Natural killer cell treated with Interleukin-12 subunit alpha and Interleukin-12 subunit beta and Interleukin-15 and Interleukin-18, amount 100 ng/mL, for 72 hours (primary cell): ENCODE results near the gene CAPN1. TPM values are rescaled to one million over a fixed set of nuclear protein-coding genes. Genes with fewer than 3 reads are reported as not detected.
"Not testable (repeated sequence)": the region's sequence is repeated elsewhere in the genome, so short reads cannot be mapped to it uniquely, and the experiment has no call there.

ENCODE experiments used
- ATAC-seq, 2 donors: fragments of 150-1000 bp; cut with Tn5 transposase in 1 of 2; sonication (Bioruptor Pico), chemical (Tn5 transposase) in 1 of 2; 2 replicates each; pipeline ENCODE4 v1.10.0; 2021
- DNase-seq: peaks from one replicate; pipeline ENCODE4 v3.0.0; 2022; ENCODE audit warnings: low spot score
- H3K27ac Mint-ChIP-seq, 2 donors: 1 replicate in 1 of 2; 2 replicates in 1 of 2; pipeline ENCODE4 v1.8.0; 2022; ENCODE audit warnings: mixed read lengths in 2 of 2, mild to moderate bottlenecking in 1 of 2, moderate library complexity in 1 of 2
- H3K27me3 Mint-ChIP-seq, 2 donors: 1 replicate in 1 of 2; 2 replicates in 1 of 2; pipeline ENCODE4 v1.8.0; 2022; ENCODE audit warnings: mixed read lengths in 2 of 2
- H3K36me3 Mint-ChIP-seq: one replicate; pipeline ENCODE4 v1.8.0; 2022; ENCODE audit warnings: mixed read lengths
- H3K4me1 Mint-ChIP-seq, 2 donors: 1 replicate in 1 of 2; 2 replicates in 1 of 2; pipeline ENCODE4 v1.8.0; 2022; ENCODE audit warnings: low read depth in 2 of 2, mixed read lengths in 2 of 2, mild to moderate bottlenecking in 1 of 2
- H3K4me3 Mint-ChIP-seq: one replicate; pipeline ENCODE4 v1.8.0; 2022; ENCODE audit warnings: mixed read lengths
- H3K9me3 Mint-ChIP-seq: 2 replicates; pipeline ENCODE4 v1.8.0; 2022; ENCODE audit warnings: mixed read lengths
- total RNA-seq, 2 donors: library from RNA; stranded (reverse); gene quantifications; one replicate each; pipeline ENCODE4 v1.2.3, GENCODE V29; 2022

The CAPN1 gene
- total RNA-seq, 2 donors from 2014 or later, result 141 to 146 TPM

DNA sequence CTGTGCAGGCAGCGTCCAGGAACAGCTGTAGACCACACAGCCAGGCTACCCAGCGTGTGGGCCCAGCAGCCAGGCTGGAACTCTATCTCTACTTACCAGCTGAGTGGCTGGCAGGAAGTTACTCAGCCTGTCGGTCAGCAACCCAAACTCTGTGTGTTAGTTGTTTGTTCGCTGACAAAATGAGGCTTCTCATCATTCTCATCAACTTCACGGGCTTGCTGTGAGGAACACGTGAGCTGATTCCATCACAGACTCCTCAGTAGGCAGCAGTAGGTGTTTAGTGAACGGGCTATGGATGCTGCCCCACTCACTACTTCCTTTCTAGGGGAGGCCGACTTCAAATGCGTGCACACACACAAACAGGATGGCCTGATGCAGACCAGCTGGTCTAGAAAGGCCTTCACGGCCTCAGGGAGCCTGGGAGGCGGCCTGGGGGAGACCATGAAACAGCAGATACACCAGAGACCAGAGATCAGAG is 12.5 kb upstream of the CAPN1 start:
- Mint-ChIP-seq H3K4me3 (peak overlapping the region; percentile 72), H3K9me3 (no peaks in the 10 kb centered on the region), H3K27me3 (no peaks in the 10 kb centered on the region), H3K36me3 (no peaks in the 10 kb centered on the region), H3K27ac (peak overlapping the region; percentile 99), H3K4me1 (peaks cover 10 to 12% of the 10 kb centered on the region in 2 donors)
- DNase-seq (no peak), ATAC-seq (peak; percentile 85 to 90)

DNA sequence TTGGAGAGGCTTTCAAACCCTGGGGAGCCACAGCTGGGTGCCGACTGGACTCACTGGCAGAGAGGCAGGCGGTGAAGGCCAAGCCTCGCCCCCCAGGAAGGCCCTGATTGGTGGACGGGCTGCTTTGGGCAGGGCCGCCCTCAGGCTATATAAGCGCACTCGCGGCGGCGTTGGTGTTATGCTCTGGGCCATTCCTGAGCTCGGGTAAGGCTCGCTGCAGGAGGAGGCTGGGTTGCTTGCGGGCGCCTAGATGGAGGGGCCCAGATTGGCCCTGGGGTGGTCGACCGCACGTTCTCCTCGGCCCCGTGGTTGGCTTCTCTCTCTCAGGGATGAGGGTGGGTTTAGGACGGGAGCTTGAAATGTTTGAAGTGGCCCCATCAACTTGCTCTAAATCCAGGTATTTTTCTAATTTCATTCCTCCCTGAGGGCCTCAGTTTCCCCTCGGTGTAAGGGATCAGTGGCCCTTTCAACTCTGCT is 11.6 kb upstream of the CAPN1 start, which contains the start of gene SPDYC:
SPDYC (plus strand) TSS at position 176 of the 477 bp plus-strand sequence. CDS start 1,125 bp downstream, outside the sequence.
- Mint-ChIP-seq H3K27me3 (no peaks in the 10 kb centered on the region), H3K27ac (peak within 1 kb of the TSS; percentile 99), H3K4me3 (peak within 1 kb of the TSS; percentile 72), H3K36me3 (no peaks in the 10 kb centered on the region), H3K9me3 (no peaks in the 10 kb centered on the region), H3K4me1 (peaks cover 10 to 12% of the 10 kb centered on the region in 2 donors)
- DNase-seq (no peak), ATAC-seq (no peak)

DNA sequence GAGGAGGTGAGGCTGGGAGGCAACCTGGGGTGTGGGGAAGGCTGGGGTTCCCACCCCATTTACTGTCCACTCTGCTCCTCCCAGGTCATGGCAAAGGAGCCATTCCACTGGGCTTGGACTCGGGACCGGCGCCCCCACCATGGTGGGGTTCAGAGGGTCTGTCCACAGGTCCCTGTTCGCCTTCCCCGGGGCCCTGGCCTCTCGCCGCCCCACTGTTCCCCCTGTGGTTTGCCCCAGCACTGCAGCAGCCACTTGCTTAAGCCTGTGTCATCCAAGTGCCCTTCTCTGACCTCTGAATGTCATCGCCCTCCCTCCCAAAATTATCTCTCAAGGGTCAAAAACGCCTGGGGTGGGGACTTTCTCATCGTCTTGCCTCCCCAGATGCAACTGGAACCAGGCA is 9.1 kb upstream of the CAPN1 start:
- DNase-seq (no peak), ATAC-seq (no peak)
- H3K4me3 Mint-ChIP-seq, result no peak overlapping the region
- no peak overlapping the region for H3K27ac Mint-ChIP-seq
- no peaks in the 10 kb centered on the region for H3K9me3 Mint-ChIP-seq
- no peaks in the 10 kb centered on the region for H3K36me3 Mint-ChIP-seq
- H3K4me1 Mint-ChIP-seq, result peaks cover 10 to 12% of the 10 kb centered on the region in 2 donors
- no peaks in the 10 kb centered on the region for H3K27me3 Mint-ChIP-seq

DNA sequence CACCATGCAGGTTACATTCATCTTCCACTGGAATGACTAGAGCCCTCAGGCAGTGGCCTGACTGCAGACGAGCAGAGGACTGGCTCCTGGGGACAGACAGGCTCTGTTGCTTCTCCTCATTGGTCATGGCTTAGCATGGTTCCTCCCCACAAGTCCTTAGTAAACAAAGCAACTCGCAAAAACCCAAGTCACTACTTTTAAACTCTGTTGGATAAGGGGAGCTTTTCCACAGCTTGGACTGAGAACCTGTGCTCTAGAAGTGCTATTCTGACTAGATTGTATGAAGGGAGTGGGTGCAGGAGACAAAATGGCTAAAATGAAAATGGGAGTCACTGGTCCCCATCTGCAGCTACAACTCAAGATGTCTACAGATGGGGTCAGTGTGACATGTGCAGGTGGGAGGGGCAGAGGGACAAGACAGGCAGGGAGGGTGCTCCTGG is 7.1 kb upstream of the CAPN1 start:
- H3K4me3 Mint-ChIP-seq, H3K27me3 Mint-ChIP-seq, H3K9me3 Mint-ChIP-seq, H3K27ac Mint-ChIP-seq, H3K4me1 Mint-ChIP-seq, H3K36me3 Mint-ChIP-seq, DNase-seq, ATAC-seq: not testable (repeated sequence)

DNA sequence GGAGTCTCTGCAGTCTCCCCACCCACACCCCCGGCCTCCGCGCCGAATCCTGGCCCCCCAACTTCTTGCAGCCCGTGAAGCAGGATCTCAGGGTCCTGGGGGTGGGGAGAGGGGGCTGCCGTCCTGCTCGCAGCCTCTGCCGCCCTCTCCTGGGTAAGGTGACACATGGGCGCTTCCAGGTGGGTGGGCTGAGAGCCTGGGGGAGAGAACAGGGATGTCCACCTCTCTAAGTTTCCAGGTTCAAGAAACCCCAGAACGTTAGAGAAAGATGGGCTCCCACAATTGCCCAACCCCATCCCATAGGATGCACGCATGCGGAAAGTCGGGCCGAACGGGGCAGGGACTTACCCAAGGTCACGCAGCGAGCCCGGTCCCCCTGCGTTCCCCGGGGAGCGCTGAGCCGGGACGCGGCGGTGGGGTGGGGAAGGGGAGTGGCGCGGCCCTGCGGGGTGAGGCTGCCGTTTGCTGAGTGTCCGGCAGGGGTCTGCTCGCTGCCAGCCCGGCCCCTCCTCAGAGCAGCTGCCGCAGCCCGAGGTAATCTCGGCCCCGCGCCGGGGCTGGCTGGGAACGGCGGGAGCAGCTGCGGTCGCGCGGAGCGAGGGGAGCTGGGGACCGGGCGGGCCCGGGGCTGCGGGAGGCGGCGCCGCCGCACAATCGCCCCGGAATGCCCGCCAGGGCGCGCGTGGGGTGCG is 705 bp upstream of the CAPN1 start:
- H3K9me3 Mint-ChIP-seq, result no peaks in the 10 kb centered on the region
- no peaks in the 10 kb centered on the region for H3K27me3 Mint-ChIP-seq
- DNase-seq (peak; percentile 72), ATAC-seq (peak; percentile 84 to 85)
- peak overlapping the region; percentile 55 to 82 for H3K27ac Mint-ChIP-seq
- peaks cover 5 to 15% of the 10 kb centered on the region in 2 donors for H3K4me1 Mint-ChIP-seq
- peak overlapping the region; percentile 93 for H3K4me3 Mint-ChIP-seq
- no peaks in the 10 kb centered on the region for H3K36me3 Mint-ChIP-seq

DNA sequence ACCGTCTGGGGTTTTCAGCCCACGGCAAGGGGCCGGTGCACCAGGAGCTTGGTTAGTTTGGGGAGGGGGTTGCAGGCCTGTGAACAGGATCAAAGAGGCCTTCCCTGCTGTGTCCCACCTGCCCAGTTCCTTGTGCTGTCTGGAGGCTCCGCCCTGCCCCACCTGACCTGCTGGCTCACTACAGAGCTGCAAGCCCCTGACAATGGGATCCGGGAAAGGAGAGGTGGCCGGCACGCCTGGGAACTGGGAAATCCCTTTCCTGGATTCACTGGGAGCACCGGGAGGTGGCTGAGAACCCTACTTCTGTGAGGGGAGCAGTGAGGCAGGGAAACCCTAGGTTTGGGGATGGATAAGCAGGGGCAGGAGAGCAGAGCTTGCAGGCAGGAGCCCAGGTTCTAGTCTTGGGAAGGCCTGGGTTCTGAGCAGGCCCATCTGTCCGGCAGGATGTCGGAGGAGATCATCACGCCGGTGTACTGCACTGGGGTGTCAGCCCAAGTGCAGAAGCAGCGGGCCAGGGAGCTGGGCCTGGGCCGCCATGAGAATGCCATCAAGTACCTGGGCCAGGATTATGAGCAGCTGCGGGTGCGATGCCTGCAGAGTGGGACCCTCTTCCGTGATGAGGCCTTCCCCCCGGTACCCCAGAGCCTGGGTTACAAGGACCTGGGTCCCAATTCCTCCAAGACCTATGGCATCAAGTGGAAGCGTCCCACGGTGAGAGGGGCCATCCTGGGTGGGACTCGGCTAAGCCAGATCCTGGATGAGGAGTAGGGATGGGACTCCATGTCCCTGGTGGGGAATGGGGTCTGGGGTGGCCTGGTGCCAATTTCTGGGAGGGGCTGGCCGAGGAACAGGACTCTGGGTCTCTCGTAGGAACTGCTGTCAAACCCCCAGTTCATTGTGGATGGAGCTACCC is 786 bp downstream of the CAPN1 start:
- H3K27ac Mint-ChIP-seq, result peak overlapping the region; percentile 55 to 82
- ATAC-seq (no peak), DNase-seq (no peak)
- no peaks in the 10 kb centered on the region for H3K9me3 Mint-ChIP-seq
- peaks cover 5 to 22% of the 10 kb centered on the region in 2 donors for H3K4me1 Mint-ChIP-seq
- peak overlapping the region; percentile 93 for H3K4me3 Mint-ChIP-seq
- no peaks in the 10 kb centered on the region for H3K36me3 Mint-ChIP-seq
- H3K27me3 Mint-ChIP-seq, result no peaks in the 10 kb centered on the region

DNA sequence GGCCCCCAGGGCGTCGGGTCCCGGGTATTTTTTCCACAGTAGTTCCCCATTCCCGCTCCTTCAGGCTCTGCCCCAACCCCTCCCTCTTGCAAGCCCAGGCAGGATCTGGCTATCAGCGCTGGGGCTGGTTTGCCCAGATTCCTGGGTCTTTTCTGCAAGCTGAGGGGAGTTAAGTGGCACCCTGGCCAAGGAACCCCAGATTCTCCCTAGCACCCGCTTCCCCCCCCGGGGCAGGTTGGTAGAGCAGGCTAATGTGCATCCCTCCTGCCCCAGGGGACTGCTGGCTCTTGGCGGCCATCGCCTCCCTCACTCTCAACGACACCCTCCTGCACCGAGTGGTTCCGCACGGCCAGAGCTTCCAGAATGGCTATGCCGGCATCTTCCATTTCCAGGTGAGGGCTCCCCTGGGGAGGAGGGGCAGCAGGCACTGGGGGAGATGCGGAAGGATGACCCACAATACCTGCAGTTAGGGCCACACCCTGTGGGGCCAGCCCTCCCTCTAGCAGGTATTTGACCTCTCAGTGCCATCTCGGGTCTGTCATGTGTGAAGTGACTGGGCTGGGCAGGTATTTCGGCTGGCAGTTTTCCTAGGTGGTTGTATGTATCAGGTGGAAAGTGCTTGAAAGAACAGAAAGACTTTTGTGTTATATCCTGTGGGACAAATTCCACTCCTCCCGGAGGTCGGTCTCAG is 1.6 kb downstream of the CAPN1 start:
- H3K4me1 Mint-ChIP-seq, result peaks cover 5 to 22% of the 10 kb centered on the region in 2 donors
- H3K9me3 Mint-ChIP-seq, result no peaks in the 10 kb centered on the region
- no peak overlapping the region for H3K4me3 Mint-ChIP-seq
- no peaks in the 10 kb centered on the region for H3K36me3 Mint-ChIP-seq
- no peaks in the 10 kb centered on the region for H3K27me3 Mint-ChIP-seq
- no peak for ATAC-seq
- no peak overlapping the region for H3K27ac Mint-ChIP-seq
- no peak for DNase-seq

DNA sequence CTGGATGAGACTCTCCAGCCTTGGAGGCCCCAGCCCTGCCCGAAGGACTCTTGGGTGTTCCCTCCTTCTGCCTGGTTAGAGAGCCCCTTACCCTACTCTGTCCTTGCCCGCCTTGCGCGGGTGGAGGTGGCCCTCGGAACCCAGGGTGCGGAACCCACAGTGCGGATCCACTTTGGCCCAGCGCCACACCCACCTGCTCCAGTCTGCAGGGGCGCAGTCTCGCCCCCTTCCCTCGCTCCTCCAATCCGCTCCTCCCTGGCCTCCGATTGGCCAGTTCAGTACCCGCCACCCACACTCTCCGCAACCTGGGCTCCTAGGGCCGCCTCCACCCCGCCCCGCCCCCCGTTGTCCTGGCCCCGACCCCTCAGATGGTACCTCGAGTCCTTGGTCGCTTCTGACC is 2.4 kb downstream of the CAPN1 start:
- Mint-ChIP-seq H3K4me1 (peaks cover 5 to 22% of the 10 kb centered on the region in 2 donors), H3K9me3 (no peaks in the 10 kb centered on the region), H3K4me3 (no peak overlapping the region), H3K36me3 (no peaks in the 10 kb centered on the region), H3K27me3 (no peaks in the 10 kb centered on the region), H3K27ac (no peak overlapping the region)
- DNase-seq (no peak), ATAC-seq (no peak)

DNA sequence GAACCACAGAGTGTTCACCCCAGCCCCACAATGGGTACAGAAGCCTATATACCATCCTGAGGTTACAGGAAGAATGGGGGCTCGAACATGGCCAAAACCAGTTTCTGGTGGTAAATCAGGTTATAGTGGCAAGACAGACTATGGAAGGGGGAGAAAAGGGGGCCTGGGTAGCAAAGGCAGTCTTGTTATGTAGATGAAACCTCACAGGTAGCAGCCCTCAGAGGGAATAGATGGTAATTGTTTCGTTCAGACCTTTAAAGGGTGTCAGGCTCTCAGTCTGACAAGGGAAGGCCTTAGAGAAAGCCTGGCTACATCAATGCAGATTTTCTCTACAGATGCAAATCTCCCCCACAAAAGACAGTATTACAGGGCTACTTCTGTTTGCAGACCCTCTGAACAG is 3.4 kb downstream of the CAPN1 start:
- H3K36me3 Mint-ChIP-seq, result peaks cover 10% of the 10 kb centered on the region
- H3K4me1 Mint-ChIP-seq, result peaks cover 5 to 30% of the 10 kb centered on the region in 2 donors
- no peak overlapping the region for H3K27ac Mint-ChIP-seq
- ATAC-seq, result no peak
- H3K9me3 Mint-ChIP-seq, result no peaks in the 10 kb centered on the region
- H3K4me3 Mint-ChIP-seq, result no peak overlapping the region
- H3K27me3 Mint-ChIP-seq, result no peaks in the 10 kb centered on the region
- DNase-seq, result no peak

DNA sequence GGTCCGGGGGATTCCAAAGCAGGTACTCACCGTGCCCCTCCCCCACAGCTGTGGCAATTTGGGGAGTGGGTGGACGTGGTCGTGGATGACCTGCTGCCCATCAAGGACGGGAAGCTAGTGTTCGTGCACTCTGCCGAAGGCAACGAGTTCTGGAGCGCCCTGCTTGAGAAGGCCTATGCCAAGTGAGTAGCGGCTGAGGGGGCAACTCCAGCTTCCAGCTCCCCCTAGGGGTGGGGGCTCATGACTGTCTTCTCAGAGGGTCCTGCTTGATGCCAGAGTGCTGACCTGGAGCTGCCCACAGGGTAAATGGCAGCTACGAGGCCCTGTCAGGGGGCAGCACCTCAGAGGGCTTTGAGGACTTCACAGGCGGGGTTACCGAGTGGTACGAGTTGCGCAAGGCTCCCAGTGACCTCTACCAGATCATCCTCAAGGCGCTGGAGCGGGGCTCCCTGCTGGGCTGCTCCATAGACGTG is 4.2 kb downstream of the CAPN1 start:
- Mint-ChIP-seq H3K9me3 (no peaks in the 10 kb centered on the region), H3K27ac (no peak overlapping the region), H3K4me3 (no peak overlapping the region), H3K27me3 (no peaks in the 10 kb centered on the region), H3K36me3 (peaks cover 14% of the 10 kb centered on the region), H3K4me1 (peaks cover 5 to 33% of the 10 kb centered on the region in 2 donors)
- no peak for DNase-seq
- no peak for ATAC-seq

DNA sequence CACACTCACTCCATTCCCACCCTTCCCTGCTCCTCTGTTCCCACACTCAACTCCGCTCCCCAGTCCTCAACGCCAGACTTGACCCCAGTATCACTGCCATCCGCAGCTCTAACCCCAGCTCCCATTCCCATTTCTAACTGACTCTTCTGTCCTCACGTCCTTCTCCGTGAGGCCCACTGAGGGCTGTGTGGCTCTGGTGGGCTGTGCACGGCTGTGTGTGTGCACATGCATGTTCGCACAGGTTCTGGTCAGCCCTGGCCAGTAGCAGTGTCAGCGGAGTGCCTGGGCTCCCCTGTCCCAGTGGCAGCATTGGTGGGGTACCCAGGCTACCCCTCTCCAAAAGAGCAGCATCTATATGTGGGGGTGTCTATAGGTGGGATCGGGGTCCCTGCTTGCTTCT is 5.0 kb downstream of the CAPN1 start:
- DNase-seq (no peak), ATAC-seq (no peak)
- H3K4me1 Mint-ChIP-seq, result peaks cover 5 to 33% of the 10 kb centered on the region in 2 donors
- no peaks in the 10 kb centered on the region for H3K9me3 Mint-ChIP-seq
- peaks cover 14% of the 10 kb centered on the region for H3K36me3 Mint-ChIP-seq
- H3K4me3 Mint-ChIP-seq, result no peak overlapping the region
- no peaks in the 10 kb centered on the region for H3K27me3 Mint-ChIP-seq
- no peak overlapping the region for H3K27ac Mint-ChIP-seq

DNA sequence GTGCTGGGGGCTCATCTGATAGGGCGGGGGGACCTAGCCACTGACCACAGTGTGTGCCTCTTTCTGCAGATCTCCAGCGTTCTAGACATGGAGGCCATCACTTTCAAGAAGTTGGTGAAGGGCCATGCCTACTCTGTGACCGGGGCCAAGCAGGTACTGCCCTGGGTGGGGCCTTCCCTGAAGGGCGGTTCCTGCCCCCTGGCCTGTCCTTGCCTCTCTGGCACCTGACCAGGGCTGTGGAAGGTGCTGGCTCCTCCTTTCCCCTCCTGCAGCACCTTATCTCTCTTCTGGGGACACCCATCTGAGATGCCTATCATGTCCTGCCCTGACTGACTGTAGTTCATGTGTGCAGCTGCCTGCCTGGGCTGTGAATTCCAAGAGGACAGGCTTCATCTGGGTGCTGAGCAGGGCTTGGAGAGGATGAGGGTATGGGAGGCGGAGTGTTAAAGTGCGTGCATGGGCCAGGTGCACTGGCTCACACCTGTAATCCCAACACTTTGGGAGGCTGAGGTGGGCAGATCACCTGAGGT is 5.5 kb downstream of the CAPN1 start:
- DNase-seq (no peak), ATAC-seq (peak in 1 of 2 donors; percentile 2)
- Mint-ChIP-seq H3K9me3 (no peaks in the 10 kb centered on the region), H3K36me3 (peaks cover 14% of the 10 kb centered on the region), H3K27me3 (no peaks in the 10 kb centered on the region), H3K4me1 (peaks cover 4 to 33% of the 10 kb centered on the region in 2 donors), H3K27ac (no peak overlapping the region), H3K4me3 (no peak overlapping the region)

DNA sequence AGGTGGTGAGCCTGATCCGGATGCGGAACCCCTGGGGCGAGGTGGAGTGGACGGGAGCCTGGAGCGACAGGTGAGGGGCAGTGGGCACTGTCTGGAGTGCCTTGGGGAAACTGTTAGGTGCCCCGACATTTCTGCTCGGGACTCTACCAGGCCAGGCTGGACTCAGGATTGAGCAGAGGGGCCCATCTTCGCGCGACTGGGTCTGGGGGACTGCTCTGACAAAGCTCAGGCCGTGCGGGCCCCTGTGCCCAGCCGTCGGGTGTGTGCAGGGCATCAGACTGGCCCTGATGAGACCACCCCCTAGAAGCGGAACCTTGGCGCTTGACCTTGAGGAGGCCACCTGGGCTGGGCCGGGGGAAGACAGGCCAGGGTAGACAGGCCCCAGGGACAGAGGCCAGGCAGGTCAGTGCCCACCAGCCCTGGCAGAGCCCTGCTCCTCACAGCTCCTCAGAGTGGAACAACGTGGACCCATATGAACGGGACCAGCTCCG is 6.3 kb downstream of the CAPN1 start:
- DNase-seq (no peak), ATAC-seq (no peak)
- no peak overlapping the region for H3K27ac Mint-ChIP-seq
- no peak overlapping the region for H3K4me3 Mint-ChIP-seq
- peaks cover 0 to 28% of the 10 kb centered on the region in 2 donors for H3K4me1 Mint-ChIP-seq
- H3K27me3 Mint-ChIP-seq, result no peaks in the 10 kb centered on the region
- H3K9me3 Mint-ChIP-seq, result no peaks in the 10 kb centered on the region
- peaks cover 14% of the 10 kb centered on the region for H3K36me3 Mint-ChIP-seq
